ENCODE measurements around the gene NEURL4.

Gene NEURL4

DNA sequence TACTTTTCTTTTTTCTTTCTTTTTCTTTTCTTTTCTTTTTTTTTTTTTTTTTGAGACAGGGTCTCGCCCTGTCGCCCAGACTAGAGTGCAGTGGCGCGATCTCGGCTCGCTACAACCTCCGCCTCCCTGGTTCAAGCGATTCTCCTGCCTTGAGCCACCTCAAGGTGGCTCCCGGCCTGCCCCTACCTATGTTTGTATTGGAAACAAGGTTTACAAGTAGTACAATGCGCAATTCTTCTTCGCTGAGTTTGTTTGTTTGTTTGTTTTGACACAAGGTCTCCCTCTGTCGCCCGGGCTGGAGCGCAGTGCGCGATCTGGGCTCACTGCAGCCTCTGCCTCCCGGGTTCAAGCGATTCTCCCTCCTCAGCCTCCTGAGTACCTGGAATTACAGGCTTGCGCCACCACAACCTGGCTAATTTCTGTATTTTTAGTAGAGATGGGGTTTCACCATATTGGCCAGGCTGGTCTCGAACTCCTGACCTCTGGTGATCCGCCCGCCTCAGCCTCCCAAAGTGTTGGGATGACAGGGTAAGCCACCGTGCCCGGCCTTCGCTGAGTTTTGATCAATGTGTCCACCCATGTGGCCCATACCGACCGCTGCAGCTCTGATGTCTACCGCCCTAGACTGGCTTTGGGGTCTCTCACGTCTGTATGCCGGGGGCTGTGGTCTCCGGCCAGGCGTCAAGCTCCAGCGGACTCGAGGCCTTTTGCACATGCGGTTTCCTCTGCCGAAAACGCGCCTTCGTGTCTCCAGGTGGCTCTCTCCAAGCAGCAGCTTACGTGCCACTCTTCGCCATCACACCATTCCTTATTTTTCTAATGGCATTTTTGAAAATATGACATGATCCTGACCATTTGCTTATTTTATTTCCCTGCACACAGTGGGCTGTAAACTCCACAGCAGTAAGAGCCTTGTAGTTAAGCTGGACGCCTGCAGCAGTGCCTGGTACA lies 33.6 kb downstream of the NEURL4 start:
- FAIRE-seq = no peak

DNA sequence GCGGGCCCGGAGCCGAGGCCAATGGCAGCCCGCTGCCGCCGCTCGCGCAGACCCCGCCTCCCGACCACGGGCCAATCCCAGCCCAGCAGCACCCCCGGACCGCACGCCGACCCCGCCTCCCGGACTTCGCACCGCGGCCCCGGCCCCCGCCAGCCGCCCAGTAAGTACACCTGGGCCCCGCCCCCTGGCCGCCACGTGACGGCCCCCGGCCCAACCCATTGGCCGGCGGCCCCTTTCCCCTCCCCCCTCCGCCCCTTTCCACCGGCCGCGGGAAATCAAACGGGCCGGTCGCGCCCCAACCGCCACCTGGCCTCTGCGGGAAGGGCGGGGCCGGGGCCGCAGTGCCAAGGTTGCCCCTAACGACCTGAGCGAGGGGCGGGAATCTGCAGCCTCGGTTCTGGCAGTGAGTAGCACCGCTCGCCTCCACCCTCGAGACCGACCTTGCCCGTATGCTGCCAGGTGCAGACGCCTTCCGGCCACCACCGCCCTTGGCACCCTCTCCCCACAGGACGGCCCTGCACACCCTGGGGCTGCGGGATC lies 34.5 kb downstream of the NEURL4 start, which contains the start of gene YBX2:
Gene YBX2 (minus strand): TSS at position 26 of the 540 bp plus-strand sequence. CDS start 139 bp downstream, outside the sequence.
- no peak for FAIRE-seq

DNA sequence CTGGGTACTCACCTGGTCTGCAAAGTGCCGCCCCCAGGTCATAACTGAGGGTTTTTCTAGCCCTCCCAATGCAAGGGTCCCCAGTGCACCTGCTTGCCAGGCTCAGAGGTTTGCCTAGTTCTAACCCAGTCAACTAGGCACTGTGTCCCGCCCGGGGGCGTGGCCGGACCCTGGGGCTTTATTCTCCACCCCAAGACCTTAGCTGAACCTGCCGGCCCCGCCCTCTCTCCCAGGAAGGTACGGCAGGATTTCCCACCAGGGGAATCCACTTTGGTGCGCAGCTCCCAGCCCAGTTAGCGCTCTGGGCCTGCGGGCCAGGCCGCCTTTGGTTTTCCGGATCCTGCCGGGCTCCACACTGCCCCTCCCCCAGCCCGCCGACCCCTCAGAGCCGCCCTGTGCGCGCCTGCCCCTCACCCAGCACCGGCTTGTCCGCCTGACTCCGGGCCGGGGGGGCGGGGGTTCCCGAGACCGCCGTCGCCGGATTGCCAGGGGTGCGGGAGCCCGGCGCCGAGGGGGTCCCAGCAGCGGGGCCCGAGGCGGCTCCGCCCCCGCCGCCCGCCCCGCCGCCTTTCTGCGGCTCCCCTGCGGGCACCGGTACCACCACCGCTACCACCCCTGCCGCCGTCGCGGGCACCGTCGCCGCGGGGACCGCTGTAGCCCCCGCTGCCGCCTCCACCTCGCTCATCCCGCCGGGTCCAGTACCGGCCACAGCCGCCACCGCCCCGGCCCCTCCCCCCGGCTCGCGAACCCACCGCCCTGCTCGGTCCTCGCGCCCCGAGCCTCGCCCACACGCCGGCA lies 35.1 kb downstream of the NEURL4 start:
- no peak for FAIRE-seq

DNA sequence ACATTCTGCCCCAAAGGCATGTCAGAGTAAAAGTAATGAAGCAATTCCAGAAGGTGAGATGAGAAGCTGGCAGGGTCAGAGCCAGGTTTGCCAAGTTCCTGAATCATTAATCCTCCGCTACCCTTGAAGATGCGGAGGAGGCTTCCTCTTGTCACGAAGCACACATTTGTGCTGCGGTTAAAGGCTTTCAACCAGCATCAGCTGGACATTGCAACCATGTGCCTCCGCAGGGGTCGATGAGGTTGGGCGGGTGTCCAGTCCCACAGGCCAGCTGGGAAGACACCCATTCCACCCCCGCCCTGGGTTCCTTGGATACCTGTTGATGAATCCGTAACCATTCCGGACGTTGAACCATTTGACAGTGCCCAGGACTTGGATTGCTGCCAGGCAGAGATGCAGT lies 36.0 kb downstream of the NEURL4 start:
- no peak for FAIRE-seq

DNA sequence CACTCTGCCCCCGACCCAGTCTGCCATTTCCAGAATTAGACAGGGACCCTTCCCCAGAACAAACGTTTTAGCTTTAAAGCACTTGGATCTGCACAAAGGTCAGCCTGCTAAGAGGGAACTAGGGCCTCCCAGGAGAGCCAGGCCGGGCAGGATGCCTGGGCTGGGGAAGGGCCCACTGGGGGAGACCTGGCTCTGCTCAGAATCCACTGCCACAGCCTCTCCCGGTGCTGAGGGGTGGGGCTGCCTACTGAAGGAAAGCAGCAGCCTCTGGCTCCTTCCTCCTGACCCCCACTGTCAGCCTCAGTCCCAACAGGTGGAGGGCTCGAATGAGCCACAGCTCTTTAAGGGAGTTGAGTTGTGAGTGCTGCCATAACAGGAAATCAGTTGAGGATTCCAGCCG lies 36.4 kb downstream of the NEURL4 start:
- no peak for FAIRE-seq

DNA sequence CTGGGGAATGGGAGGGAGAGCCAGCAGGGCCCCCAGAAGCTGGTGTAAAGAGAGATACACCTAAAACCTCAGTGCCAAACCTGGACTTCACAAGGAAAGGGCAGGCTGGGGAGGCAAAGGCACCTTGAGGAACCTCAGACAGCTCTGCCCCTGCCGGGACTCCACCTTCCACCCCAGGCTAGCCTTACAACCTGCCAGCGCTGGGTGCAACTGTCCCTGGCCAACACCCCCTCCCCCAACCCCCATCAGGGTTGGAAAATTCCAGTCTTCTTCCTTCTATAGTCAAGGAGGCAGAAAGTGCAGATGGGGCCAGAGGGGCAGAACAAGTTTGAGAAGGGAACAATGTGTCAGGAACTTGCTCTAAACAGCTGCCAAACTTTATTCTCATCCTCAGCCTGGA lies 36.9 kb downstream of the NEURL4 start:
- FAIRE-seq = no peak

DNA sequence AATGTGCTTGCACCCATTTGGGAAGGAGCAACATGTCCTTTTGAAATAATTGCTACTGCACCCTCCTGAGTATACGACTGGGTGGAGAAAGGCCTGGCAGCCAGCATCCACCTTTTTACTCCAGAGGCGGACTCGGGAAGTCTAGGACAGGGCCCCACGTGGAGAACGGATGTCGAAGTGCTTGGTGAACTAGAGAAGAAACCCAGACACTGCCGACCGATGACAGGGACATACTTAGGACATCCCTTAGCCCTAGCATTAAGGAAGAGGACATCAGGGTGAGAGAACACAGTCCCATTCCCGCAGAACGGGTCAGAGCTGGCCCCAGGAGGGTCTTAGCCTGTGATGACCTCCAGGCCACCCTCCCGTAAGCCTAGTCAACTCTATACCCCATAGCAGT lies 38.5 kb downstream of the NEURL4 start:
- FAIRE-seq = no peak

DNA sequence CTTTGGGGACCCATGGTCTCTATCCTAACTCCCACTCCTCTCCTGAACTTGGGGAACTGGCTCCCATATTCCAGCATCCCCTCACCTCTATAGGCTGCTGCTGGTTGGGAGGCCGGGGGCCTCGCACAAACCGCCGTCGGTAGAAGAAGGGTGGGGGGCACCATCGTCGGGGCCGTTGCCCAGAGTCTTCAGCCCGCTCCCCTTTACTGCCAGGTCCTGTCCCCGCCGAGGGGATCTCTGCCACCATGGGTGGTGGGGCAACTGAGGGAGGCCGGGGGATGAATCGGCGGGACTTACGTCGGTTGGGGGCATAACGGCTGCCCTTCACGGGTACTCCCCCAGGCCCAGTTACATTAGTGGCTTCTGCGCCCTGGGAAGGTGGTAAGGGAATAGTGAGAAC lies 39.0 kb downstream of the NEURL4 start:
- no peak for FAIRE-seq

DNA sequence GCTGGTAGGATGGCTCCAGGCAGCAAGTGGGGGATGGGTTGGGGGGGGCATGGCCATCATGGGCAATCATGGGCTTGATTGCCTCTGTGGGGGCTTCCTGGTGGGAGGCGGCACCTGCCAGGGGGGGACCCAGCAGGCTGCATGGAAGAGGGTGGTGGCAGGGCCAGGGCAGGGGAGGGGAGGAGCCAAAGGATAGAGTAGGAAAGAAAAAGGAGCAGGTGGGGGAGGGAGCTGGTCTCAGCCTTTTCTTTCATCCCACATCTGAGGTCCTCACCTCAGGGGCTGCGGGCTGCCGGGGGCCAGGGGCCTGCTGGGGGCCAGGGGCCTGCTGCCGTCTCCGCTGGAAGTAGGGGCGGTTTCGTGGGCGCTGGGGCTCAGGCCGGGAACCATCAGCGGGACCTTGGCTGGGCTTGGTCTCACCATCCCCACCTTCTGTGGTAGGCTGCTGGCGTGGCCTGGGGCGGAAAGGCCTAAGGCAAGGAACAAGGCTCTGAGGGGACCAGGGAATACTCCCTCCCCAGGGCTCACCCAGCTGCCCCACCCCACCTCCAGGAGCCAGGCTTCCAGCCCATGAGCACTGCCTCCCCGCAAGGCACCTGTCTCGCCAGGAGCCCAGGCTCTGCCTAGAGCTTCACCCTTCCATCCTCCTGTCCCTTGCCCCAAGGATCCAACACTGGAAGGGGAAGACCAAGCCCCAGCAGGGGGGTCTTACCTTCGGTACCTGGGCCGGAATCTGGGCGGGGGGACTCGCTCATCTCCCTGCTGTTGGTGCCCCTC lies 39.7 kb downstream of the NEURL4 start:
- no peak for FAIRE-seq

DNA sequence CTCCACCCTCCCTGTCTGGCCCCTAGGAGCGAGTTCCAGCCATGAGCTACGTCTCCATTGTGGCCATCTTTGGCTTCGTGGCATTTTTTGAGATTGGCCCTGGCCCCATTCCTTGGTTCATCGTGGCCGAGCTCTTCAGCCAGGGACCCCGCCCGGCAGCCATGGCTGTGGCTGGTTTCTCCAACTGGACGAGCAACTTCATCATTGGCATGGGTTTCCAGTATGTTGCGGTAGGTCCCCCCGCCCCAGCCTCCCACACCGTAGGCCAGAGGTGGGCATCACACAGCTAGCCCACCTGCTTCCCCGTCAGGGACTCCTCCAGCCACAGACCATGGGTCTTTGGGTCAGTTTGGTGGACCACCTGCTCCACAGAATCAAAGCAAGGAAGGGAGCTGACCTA lies 43.5 kb downstream of the NEURL4 start:
- no peak for FAIRE-seq

DNA sequence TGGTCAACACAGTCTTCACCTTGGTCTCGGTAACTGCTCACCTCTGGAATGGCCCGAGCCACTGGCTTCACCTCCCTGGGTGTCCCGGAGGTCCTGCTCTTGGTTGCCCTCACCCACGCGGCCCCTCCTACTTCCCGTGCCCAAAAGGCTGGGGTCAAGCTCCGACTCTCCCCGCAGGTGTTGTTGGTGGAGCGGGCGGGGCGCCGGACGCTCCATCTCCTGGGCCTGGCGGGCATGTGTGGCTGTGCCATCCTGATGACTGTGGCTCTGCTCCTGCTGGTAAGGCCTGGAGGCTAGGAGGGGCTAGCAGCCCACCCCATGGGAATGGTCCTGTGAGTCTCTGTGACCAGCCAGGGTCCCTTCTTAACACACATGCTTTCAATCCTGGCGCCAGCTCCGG lies 44.2 kb downstream of the NEURL4 start:
- FAIRE-seq = no peak

DNA sequence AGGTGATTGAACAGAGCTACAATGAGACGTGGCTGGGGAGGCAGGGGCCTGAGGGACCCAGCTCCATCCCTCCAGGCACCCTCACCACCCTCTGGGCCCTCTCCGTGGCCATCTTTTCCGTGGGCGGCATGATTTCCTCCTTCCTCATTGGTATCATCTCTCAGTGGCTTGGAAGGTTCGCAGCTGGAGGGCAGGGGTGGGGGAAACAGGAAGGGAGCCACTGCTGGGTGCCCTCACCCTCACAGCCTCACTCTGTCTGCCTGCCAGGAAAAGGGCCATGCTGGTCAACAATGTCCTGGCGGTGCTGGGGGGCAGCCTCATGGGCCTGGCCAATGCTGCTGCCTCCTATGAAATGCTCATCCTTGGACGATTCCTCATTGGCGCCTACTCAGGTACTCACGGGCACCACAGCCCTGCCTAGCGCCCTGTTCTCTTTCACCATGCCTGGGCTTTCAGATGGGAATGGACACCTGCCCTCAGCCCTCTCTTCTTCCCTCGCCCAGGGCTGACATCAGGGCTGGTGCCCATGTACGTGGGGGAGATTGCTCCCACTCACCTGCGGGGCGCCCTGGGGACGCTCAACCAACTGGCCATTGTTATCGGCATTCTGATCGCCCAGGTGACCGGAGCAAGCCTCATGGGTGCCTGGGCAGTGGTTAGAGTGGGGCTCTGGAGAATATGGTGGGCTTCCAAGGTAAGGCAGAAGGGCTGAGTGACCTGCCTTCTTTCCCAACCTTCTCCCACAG lies 45.5 kb downstream of the NEURL4 start:
- FAIRE-seq = no peak

DNA sequence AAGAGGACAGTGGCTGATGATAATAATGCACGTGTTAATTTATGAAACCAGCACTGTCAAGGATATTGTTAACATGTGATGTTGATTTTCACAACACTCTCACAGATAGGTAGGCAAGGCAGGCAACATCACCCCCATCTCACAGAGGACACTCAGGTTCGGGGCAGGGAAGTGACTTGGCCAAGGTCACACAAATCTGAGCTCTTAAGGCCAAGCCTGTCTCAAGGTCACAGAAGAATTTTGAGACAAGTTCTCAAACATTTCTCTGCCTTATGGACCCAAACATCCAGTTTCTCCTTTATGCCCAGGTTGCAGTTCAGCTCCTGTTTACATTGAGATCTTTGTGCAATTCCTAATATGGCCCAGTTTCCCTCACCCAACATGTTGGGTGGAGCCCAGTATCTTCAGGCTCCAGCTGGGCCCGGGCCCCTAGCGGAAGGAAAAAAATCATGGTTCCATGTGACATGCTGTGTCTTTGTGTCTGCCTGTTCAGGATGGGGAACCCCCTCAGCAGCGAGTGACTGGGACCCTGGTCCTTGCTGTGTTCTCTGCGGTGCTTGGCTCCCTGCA lies 46.3 kb downstream of the NEURL4 start:
- no peak for FAIRE-seq

DNA sequence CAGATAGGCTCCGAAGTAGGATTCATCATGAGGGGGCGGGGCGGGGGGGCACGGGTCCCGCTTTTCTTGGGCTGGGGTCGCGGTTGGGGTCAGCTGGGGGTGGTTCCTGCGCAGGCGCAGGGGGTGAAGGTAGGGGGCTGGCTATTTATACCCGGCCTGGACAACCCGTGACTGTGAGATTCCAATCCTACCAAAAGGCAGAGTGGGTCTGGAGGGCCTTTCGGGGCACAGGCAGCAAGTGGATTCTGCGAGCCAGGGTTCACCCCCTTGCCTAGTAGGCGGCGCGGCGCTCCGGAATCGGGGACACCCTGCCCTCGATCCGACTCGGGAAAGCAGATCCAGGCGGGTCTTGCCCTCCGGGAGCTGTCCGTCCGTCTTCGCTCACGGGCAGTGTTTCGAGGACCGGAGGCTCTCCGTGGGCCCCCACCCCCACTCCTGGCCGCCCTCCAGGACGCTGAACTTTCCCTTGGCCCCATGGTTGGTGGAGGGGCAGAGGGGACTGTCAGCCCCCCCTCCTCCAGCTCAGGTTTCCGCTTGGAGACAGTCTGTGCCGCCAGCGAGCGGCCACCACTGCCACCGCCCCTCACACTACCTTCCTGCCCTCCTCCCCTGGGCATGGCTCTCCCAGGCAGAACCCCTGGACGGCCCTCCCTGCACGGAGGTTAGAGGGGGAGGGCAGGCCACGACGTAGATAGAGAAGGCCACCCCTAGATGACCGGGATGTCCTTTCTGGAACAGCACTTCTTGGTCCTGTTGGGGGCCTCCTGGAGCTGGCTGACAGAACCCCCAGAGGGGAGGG lies 47.0 kb downstream of the NEURL4 start:
- FAIRE-seq = no peak

DNA sequence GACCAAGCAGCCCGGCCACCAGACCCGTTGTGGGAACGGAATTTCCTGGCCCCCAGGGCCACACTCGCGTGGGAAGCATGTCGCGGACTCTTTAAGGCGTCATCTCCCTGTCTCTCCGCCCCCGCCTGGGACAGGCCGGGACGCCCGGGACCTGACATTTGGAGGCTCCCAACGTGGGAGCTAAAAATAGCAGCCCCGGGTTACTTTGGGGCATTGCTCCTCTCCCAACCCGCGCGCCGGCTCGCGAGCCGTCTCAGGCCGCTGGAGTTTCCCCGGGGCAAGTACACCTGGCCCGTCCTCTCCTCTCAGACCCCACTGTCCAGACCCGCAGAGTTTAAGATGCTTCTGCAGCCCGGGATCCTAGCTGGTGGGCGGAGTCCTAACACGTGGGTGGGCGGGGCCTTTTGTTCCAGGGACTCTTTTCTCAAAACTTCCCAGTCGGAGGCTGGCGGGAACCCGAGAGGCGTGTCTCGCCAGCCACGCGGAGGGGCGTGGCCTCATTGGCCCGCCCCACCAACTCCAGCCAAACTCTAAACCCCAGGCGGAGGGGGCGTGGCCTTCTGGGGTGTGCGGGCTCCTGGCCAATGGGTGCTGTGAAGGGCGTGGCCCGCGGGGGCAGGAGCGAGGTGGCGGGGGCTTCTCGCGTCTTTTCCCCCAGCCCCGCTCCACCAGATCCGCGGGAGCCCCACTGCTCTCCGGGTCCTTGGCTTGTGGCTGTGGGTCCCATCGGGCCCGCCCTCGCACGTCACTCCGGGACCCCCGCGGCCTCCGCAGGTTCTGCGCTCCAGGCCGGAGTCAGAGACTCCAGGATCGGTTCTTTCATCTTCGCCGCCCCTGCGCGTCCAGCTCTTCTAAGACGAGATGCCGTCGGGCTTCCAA lies 47.8 kb downstream of the NEURL4 start, which contains the start of gene SLC2A4:
Gene SLC2A4 (plus strand): TSS at position 645 of the 879 bp plus-strand sequence. CDS start 217 bp downstream, at position 862.
- FAIRE-seq = peak; percentile 92

DNA sequence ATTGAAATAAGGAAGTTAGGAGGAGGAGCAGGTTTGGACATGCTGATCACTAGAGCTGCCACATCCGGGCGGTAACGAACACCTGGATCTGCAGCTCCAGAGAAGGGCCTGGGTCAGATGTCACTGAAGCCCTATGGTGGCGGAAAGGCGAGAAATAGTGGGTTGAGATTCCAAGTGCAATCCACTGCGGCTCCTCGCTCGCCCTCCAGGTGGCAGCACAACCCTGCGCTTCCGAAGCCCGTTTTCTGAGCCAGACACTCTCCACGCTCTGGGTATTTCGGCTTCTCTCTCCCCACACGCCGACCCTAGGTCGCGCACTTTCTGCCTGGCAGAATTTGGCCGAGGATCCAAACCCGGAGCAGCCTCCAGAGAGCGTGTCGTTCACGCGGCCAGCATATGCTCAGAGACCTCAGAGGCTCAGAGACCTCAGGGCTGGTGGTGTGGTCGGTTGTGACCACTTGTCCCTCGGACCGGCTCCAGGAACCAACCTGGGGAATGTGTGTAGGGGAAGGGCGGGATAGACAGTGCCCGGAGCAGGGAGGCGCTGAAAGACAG lies 48.5 kb downstream of the NEURL4 start:
- FAIRE-seq = peak; percentile 47

DNA sequence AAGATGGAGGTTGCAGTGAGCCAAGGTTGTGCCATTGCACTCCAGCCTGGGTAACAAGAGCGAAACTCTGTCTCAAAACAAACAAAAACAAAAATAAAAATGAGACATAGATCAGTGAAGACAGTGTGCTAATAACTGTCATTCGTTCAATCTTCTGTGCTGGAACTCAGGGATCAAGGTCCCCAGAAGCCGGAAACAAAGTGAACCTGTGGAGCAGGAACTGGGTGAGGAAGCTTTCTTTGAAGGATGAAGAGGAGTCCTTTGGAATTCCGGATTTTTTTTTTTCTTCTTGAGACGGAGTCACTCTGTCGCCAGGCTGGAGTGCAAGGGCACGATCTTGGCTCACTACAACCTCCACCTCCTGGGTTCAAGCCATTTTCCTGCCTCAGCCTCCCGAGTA lies 49.7 kb downstream of the NEURL4 start:
- no peak for FAIRE-seq

DNA sequence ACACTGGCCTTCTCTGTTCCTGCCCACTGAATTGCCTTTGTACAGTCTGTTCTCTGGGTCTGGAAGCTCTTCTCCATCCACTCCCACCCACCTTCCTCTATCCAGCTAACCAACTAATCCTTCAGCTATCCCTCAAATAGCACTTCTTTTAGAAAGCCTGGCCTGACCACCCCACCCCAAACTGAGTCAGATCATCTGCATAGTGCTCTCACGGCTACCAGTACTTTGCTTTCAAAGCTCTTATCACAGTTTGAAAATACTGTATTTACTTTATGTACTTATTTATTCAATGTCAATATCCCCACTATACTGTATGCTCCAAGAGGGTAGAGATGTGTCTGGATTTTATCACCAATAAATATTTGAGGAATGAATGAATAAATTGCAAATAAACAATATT lies 62.4 kb downstream of the NEURL4 start:
- no peak for FAIRE-seq
